ENCODE data around the gene KATNB1. TPM values are rescaled to one million over a fixed set of nuclear protein-coding genes. Genes with fewer than 3 reads are reported as not detected.

Gene KATNB1
- total RNA-seq, 2 experiments from 2014 or later = 21.0 to 22.3 TPM

- peaks cover 6% of the 10 kb centered on the region for H3K9me3 Mint-ChIP-seq
- ChIA-PET POLR2A (no interaction called here), CTCF (no interaction called here)
- H3K4me1 ChIP-seq (ENCODE audit: insufficient read depth, low read length) = peaks cover 21% of the 10 kb centered on the region
- H3K9me3 ChIP-seq (ENCODE audit: control insufficient read depth in 1 of 2, insufficient read depth in 1 of 2, low read length in 2 of 2) = no peaks in the 10 kb centered on the region
- no peaks in the 10 kb centered on the region for H3K36me3 ChIP-seq (ENCODE audit: insufficient read depth, low read length)
- no peak overlapping the region for H3K4me3 ChIP-seq (ENCODE audit: low read length)
- DNase-seq (peak in 1 of 14 experiments; percentile 15), ATAC-seq (ENCODE audit: poor library complexity) (no peak)
- no peak overlapping the region for H3K27ac Mint-ChIP-seq
- H3K27me3 Mint-ChIP-seq = no peaks in the 10 kb centered on the region
- no peak overlapping the region for H3K27ac ChIP-seq (ENCODE audit: low read depth in 1 of 2, low read length in 2 of 2)
- H3K4me1 Mint-ChIP-seq (ENCODE audit: low read depth) = peaks cover 24% of the 10 kb centered on the region
- intact Hi-C loops (cut with DNase I, micrococcal nuclease) = loop anchor here (5.0 to 10.0 kb wide), 7 partner anchors 140 to 903 kb away; partner anchors contain the start of genes CFAP20 (in 1 of the 2), CIAPIN1 (in 1 of the 2), COQ9 (in 1 of the 2) and CSNK2A2 (in 1 of the 2)
- no peaks in the 10 kb centered on the region for H3K27me3 ChIP-seq (ENCODE audit: control insufficient read depth in 1 of 2, insufficient read depth in 2 of 2, low read length in 2 of 2)
- TF ChIP-seq CTCF (IDR thresholded peaks at IDR 0.05) = no peak
- H3K36me3 Mint-ChIP-seq (ENCODE audit: low read depth) = peaks cover 19% of the 10 kb centered on the region
- no peak overlapping the region for H3K4me3 Mint-ChIP-seq
These were observed 3.5 kb upstream of the KATNB1 start for GRCh38 chr16:57732037-57732436.

- peaks cover 6% of the 10 kb centered on the region for H3K9me3 Mint-ChIP-seq
- H3K27ac Mint-ChIP-seq = peak overlapping the region; percentile 28
- Histone ChIP-seq H3K4me1 (ENCODE audit: insufficient read depth, low read length) (peaks cover 25% of the 10 kb centered on the region), H3K27ac (ENCODE audit: low read depth in 1 of 2, low read length in 2 of 2) (no peak overlapping the region), H3K9me3 (ENCODE audit: control insufficient read depth in 1 of 2, insufficient read depth in 1 of 2, low read length in 2 of 2) (no peaks in the 10 kb centered on the region), H3K27me3 (ENCODE audit: control insufficient read depth in 1 of 2, insufficient read depth in 2 of 2, low read length in 2 of 2) (no peaks in the 10 kb centered on the region), H3K4me3 (ENCODE audit: low read length) (no peak overlapping the region), H3K36me3 (ENCODE audit: insufficient read depth, low read length) (no peaks in the 10 kb centered on the region)
- intact Hi-C loops (cut with DNase I, micrococcal nuclease) = loop anchor here (5.0 to 10.0 kb wide), 7 partner anchors 140 to 902 kb away; partner anchors contain the start of genes CFAP20 (in 1 of the 2), CIAPIN1 (in 1 of the 2), COQ9 (in 1 of the 2) and CSNK2A2 (in 1 of the 2)
- ATAC-seq (ENCODE audit: poor library complexity) = no peak
- ChIA-PET POLR2A (no interaction called here), CTCF (no interaction called here)
- no peaks in the 10 kb centered on the region for H3K27me3 Mint-ChIP-seq
- DNase-seq = no peak
- H3K36me3 Mint-ChIP-seq (ENCODE audit: low read depth) = peaks cover 24% of the 10 kb centered on the region
- no peak for TF ChIP-seq CTCF (IDR thresholded peaks at IDR 0.05)
- peak overlapping the region; percentile 73 for H3K4me3 Mint-ChIP-seq
- H3K4me1 Mint-ChIP-seq (ENCODE audit: low read depth) = peaks cover 31% of the 10 kb centered on the region
These were observed 2.9 kb upstream of the KATNB1 start for GRCh38 chr16:57732714-57733113.

- Mint-ChIP-seq H3K4me1 (ENCODE audit: low read depth) (peaks cover 33% of the 10 kb centered on the region), H3K27me3 (no peaks in the 10 kb centered on the region), H3K4me3 (peak overlapping the region; percentile 95), H3K9me3 (peaks cover 6% of the 10 kb centered on the region), H3K27ac (peak overlapping the region; percentile 87), H3K36me3 (ENCODE audit: low read depth) (peaks cover 25% of the 10 kb centered on the region)
- Histone ChIP-seq H3K9me3 (ENCODE audit: control insufficient read depth in 1 of 2, insufficient read depth in 1 of 2, low read length in 2 of 2) (no peaks in the 10 kb centered on the region), H3K27me3 (ENCODE audit: control insufficient read depth in 1 of 2, insufficient read depth in 2 of 2, low read length in 2 of 2) (no peaks in the 10 kb centered on the region), H3K27ac (ENCODE audit: low read depth in 1 of 2, low read length in 2 of 2) (peak overlapping the region; percentile 60 to 77), H3K36me3 (ENCODE audit: insufficient read depth, low read length) (no peaks in the 10 kb centered on the region), H3K4me1 (ENCODE audit: insufficient read depth, low read length) (peaks cover 29% of the 10 kb centered on the region), H3K4me3 (ENCODE audit: low read length) (peak overlapping the region; percentile 78)
- ChIA-PET POLR2A (interaction anchor here (0.9 to 2.9 kb wide), 11 partner anchors 15 to 463 kb away, joined by 3 to 18 read pairs (median 7); partner anchors contain the start of genes CCDC102A, CFAP20, MMP15 and USB1), CTCF (interaction anchor here (0.8 to 1.7 kb wide), 2 partner anchors 249 to 272 kb away, joined by 3 to 4 read pairs; partner anchors contain the start of gene POLR2C)
- peak in 1 of 14 experiments; percentile 16 for DNase-seq
- no peak for TF ChIP-seq CTCF (IDR thresholded peaks at IDR 0.05)
- intact Hi-C loops (cut with DNase I, micrococcal nuclease) = loop anchor here (2.0 to 10.0 kb wide), 8 partner anchors 142 to 900 kb away; partner anchors contain the start of genes CFAP20 (in 1 of the 2), CIAPIN1 (in 1 of the 2), COQ9 (in 1 of the 2) and CSNK2A2 (in 1 of the 2)
- no peak for ATAC-seq (ENCODE audit: poor library complexity)
These were observed 1.2 kb upstream of the KATNB1 start for GRCh38 chr16:57734308-57734924.

All from CD4-positive, alpha-beta T cell (primary cell).